ENCODE measurements around the gene BTG3.
A peak's percentile ranks its signal among the peaks of the same experiment; 100 is the strongest.

Gene BTG3

GRCh38 chr21:17616831-17617230 is 4.1 kb upstream of the BTG3 start:
- Histone ChIP-seq H3K27me3 (ENCODE audit: control insufficient read depth in 1 of 2, insufficient read depth in 2 of 2, low read length in 2 of 2) (no peaks in the 10 kb centered on the region), H3K9ac (ENCODE audit: low read length) (no peak overlapping the region), H3K4me3 (ENCODE audit: low read depth in 1 of 2, low read length in 2 of 2) (no peak overlapping the region), H3K9me3 (ENCODE audit: low read length) (no peaks in the 10 kb centered on the region), H3K36me3 (ENCODE audit: insufficient read depth, low read length) (no peaks in the 10 kb centered on the region), H3K4me1 (ENCODE audit: insufficient read depth, low read length) (peaks cover 12% of the 10 kb centered on the region), H3K27ac (ENCODE audit: low read depth, low read length) (no peak overlapping the region)

GRCh38 chr21:17613242-17613676 is 558 bp upstream of the BTG3 start:
- H3K4me3 ChIP-seq (ENCODE audit: low read depth in 1 of 2, low read length in 2 of 2), result peak overlapping the region; percentile 59 to 70
- H3K9ac ChIP-seq (ENCODE audit: low read length), result no peak overlapping the region
- peak overlapping the region; percentile 98 for H3K27ac ChIP-seq (ENCODE audit: low read depth, low read length)
- no peaks in the 10 kb centered on the region for H3K27me3 ChIP-seq (ENCODE audit: control insufficient read depth in 1 of 2, insufficient read depth in 2 of 2, low read length in 2 of 2)
- no peaks in the 10 kb centered on the region for H3K36me3 ChIP-seq (ENCODE audit: insufficient read depth, low read length)
- peaks cover 23% of the 10 kb centered on the region for H3K4me1 ChIP-seq (ENCODE audit: insufficient read depth, low read length)
- H3K9me3 ChIP-seq (ENCODE audit: low read length), result no peaks in the 10 kb centered on the region

- H3K9ac ChIP-seq (ENCODE audit: low read length), result peak overlapping the region; percentile 96
- peaks cover 4% of the 10 kb centered on the region for H3K36me3 ChIP-seq (ENCODE audit: insufficient read depth, low read length)
- peak overlapping the region; percentile 59 to 70 for H3K4me3 ChIP-seq (ENCODE audit: low read depth in 1 of 2, low read length in 2 of 2)
- H3K4me1 ChIP-seq (ENCODE audit: insufficient read depth, low read length), result peaks cover 31% of the 10 kb centered on the region
- no peaks in the 10 kb centered on the region for H3K9me3 ChIP-seq (ENCODE audit: low read length)
- H3K27ac ChIP-seq (ENCODE audit: low read depth, low read length), result peak overlapping the region; percentile 98
- no peaks in the 10 kb centered on the region for H3K27me3 ChIP-seq (ENCODE audit: control insufficient read depth in 1 of 2, insufficient read depth in 2 of 2, low read length in 2 of 2)
These were observed 607 bp downstream of the BTG3 start for GRCh38 chr21:17612023-17612564.

GRCh38 chr21:17611414-17612022 is 1.2 kb downstream of the BTG3 start:
- H3K36me3 ChIP-seq (ENCODE audit: insufficient read depth, low read length), result peaks cover 4% of the 10 kb centered on the region
- H3K27me3 ChIP-seq (ENCODE audit: control insufficient read depth in 1 of 2, insufficient read depth in 2 of 2, low read length in 2 of 2), result no peaks in the 10 kb centered on the region
- no peaks in the 10 kb centered on the region for H3K9me3 ChIP-seq (ENCODE audit: low read length)
- H3K4me3 ChIP-seq (ENCODE audit: low read depth in 1 of 2, low read length in 2 of 2), result peak overlapping the region; percentile 59 to 70
- H3K9ac ChIP-seq (ENCODE audit: low read length), result peak overlapping the region; percentile 96
- H3K27ac ChIP-seq (ENCODE audit: low read depth, low read length), result peak overlapping the region; percentile 98
- H3K4me1 ChIP-seq (ENCODE audit: insufficient read depth, low read length), result peaks cover 27% of the 10 kb centered on the region

- peaks cover 4% of the 10 kb centered on the region for H3K36me3 ChIP-seq (ENCODE audit: insufficient read depth, low read length)
- no peaks in the 10 kb centered on the region for H3K27me3 ChIP-seq (ENCODE audit: control insufficient read depth in 1 of 2, insufficient read depth in 2 of 2, low read length in 2 of 2)
- no peaks in the 10 kb centered on the region for H3K9me3 ChIP-seq (ENCODE audit: low read length)
- H3K27ac ChIP-seq (ENCODE audit: low read depth, low read length), result peak overlapping the region; percentile 98
- H3K9ac ChIP-seq (ENCODE audit: low read length), result peak overlapping the region; percentile 96
- peaks cover 27% of the 10 kb centered on the region for H3K4me1 ChIP-seq (ENCODE audit: insufficient read depth, low read length)
- H3K4me3 ChIP-seq (ENCODE audit: low read depth in 1 of 2, low read length in 2 of 2), result peak overlapping the region; percentile 59 to 70
These were observed 1.8 kb downstream of the BTG3 start for GRCh38 chr21:17610911-17611310.

- Histone ChIP-seq H3K4me1 (ENCODE audit: insufficient read depth, low read length) (peaks cover 31% of the 10 kb centered on the region), H3K36me3 (ENCODE audit: insufficient read depth, low read length) (peaks cover 5% of the 10 kb centered on the region), H3K27ac (ENCODE audit: low read depth, low read length) (no peak overlapping the region), H3K4me3 (ENCODE audit: low read depth in 1 of 2, low read length in 2 of 2) (no peak overlapping the region), H3K9me3 (ENCODE audit: low read length) (no peaks in the 10 kb centered on the region), H3K9ac (ENCODE audit: low read length) (no peak overlapping the region), H3K27me3 (ENCODE audit: control insufficient read depth in 1 of 2, insufficient read depth in 2 of 2, low read length in 2 of 2) (no peaks in the 10 kb centered on the region)
These were observed 3.0 kb downstream of the BTG3 start for GRCh38 chr21:17609681-17610080.

- no peaks in the 10 kb centered on the region for H3K9me3 ChIP-seq (ENCODE audit: low read length)
- H3K4me1 ChIP-seq (ENCODE audit: insufficient read depth, low read length), result peaks cover 30% of the 10 kb centered on the region
- H3K27me3 ChIP-seq (ENCODE audit: control insufficient read depth in 1 of 2, insufficient read depth in 2 of 2, low read length in 2 of 2), result no peaks in the 10 kb centered on the region
- H3K9ac ChIP-seq (ENCODE audit: low read length), result no peak overlapping the region
- H3K36me3 ChIP-seq (ENCODE audit: insufficient read depth, low read length), result peaks cover 22% of the 10 kb centered on the region
- peak overlapping the region; percentile 1 for H3K27ac ChIP-seq (ENCODE audit: low read depth, low read length)
- H3K4me3 ChIP-seq (ENCODE audit: low read depth in 1 of 2, low read length in 2 of 2), result no peak overlapping the region
These were observed 5.0 kb downstream of the BTG3 start for GRCh38 chr21:17607684-17608083.

- H3K27me3 ChIP-seq (ENCODE audit: control insufficient read depth in 1 of 2, insufficient read depth in 2 of 2, low read length in 2 of 2), result no peaks in the 10 kb centered on the region
- H3K36me3 ChIP-seq (ENCODE audit: insufficient read depth, low read length), result peaks cover 26% of the 10 kb centered on the region
- peaks cover 16% of the 10 kb centered on the region for H3K4me1 ChIP-seq (ENCODE audit: insufficient read depth, low read length)
- no peak overlapping the region for H3K27ac ChIP-seq (ENCODE audit: low read depth, low read length)
- H3K9ac ChIP-seq (ENCODE audit: low read length), result no peak overlapping the region
- H3K9me3 ChIP-seq (ENCODE audit: low read length), result no peaks in the 10 kb centered on the region
- H3K4me3 ChIP-seq (ENCODE audit: low read depth in 1 of 2, low read length in 2 of 2), result no peak overlapping the region
These were observed 9.8 kb downstream of the BTG3 start for GRCh38 chr21:17602874-17603273.

- Histone ChIP-seq H3K4me1 (ENCODE audit: insufficient read depth, low read length) (no peaks in the 10 kb centered on the region), H3K27me3 (ENCODE audit: control insufficient read depth in 1 of 2, insufficient read depth in 2 of 2, low read length in 2 of 2) (no peaks in the 10 kb centered on the region), H3K27ac (ENCODE audit: low read depth, low read length) (no peak overlapping the region), H3K36me3 (ENCODE audit: insufficient read depth, low read length) (peaks cover 41% of the 10 kb centered on the region), H3K9ac (ENCODE audit: low read length) (no peak overlapping the region), H3K4me3 (ENCODE audit: low read depth in 1 of 2, low read length in 2 of 2) (no peak overlapping the region), H3K9me3 (ENCODE audit: low read length) (no peaks in the 10 kb centered on the region)
These were observed 14.3 kb downstream of the BTG3 start for GRCh38 chr21:17598437-17598836.

GRCh38 chr21:17597680-17598079 is 15.0 kb downstream of the BTG3 start:
- no peaks in the 10 kb centered on the region for H3K9me3 ChIP-seq (ENCODE audit: low read length)
- no peaks in the 10 kb centered on the region for H3K27me3 ChIP-seq (ENCODE audit: control insufficient read depth in 1 of 2, insufficient read depth in 2 of 2, low read length in 2 of 2)
- no peak overlapping the region for H3K9ac ChIP-seq (ENCODE audit: low read length)
- H3K4me1 ChIP-seq (ENCODE audit: insufficient read depth, low read length), result no peaks in the 10 kb centered on the region
- no peak overlapping the region for H3K27ac ChIP-seq (ENCODE audit: low read depth, low read length)
- H3K4me3 ChIP-seq (ENCODE audit: low read depth in 1 of 2, low read length in 2 of 2), result no peak overlapping the region
- H3K36me3 ChIP-seq (ENCODE audit: insufficient read depth, low read length), result peaks cover 41% of the 10 kb centered on the region

GRCh38 chr21:17590430-17590829 is 22.3 kb downstream of the BTG3 start:
- Histone ChIP-seq H3K4me3 (ENCODE audit: low read depth in 1 of 2, low read length in 2 of 2) (no peak overlapping the region), H3K27me3 (ENCODE audit: control insufficient read depth in 1 of 2, insufficient read depth in 2 of 2, low read length in 2 of 2) (no peaks in the 10 kb centered on the region), H3K27ac (ENCODE audit: low read depth, low read length) (no peak overlapping the region), H3K9ac (ENCODE audit: low read length) (no peak overlapping the region), H3K9me3 (ENCODE audit: low read length) (no peaks in the 10 kb centered on the region), H3K4me1 (ENCODE audit: insufficient read depth, low read length) (no peaks in the 10 kb centered on the region), H3K36me3 (ENCODE audit: insufficient read depth, low read length) (peaks cover 20% of the 10 kb centered on the region)

- no peaks in the 10 kb centered on the region for H3K9me3 ChIP-seq (ENCODE audit: low read length)
- H3K27me3 ChIP-seq (ENCODE audit: control insufficient read depth in 1 of 2, insufficient read depth in 2 of 2, low read length in 2 of 2), result no peaks in the 10 kb centered on the region
- no peak overlapping the region for H3K4me3 ChIP-seq (ENCODE audit: low read depth in 1 of 2, low read length in 2 of 2)
- no peaks in the 10 kb centered on the region for H3K4me1 ChIP-seq (ENCODE audit: insufficient read depth, low read length)
- no peak overlapping the region for H3K27ac ChIP-seq (ENCODE audit: low read depth, low read length)
- H3K9ac ChIP-seq (ENCODE audit: low read length), result no peak overlapping the region
- H3K36me3 ChIP-seq (ENCODE audit: insufficient read depth, low read length), result no peaks in the 10 kb centered on the region
These were observed 26.7 kb downstream of the BTG3 start for GRCh38 chr21:17585875-17586450.
